Anterior cingulate cortex (tissue), 58 donors: ENCODE measurements around the gene OGDHL.

ENCODE experiments used
- DNase-seq, 58 donors: peaks; one replicate each; lab custom pipeline; 2025; lab: John Stamatoyannopoulos, UW

The OGDHL gene

DNA sequence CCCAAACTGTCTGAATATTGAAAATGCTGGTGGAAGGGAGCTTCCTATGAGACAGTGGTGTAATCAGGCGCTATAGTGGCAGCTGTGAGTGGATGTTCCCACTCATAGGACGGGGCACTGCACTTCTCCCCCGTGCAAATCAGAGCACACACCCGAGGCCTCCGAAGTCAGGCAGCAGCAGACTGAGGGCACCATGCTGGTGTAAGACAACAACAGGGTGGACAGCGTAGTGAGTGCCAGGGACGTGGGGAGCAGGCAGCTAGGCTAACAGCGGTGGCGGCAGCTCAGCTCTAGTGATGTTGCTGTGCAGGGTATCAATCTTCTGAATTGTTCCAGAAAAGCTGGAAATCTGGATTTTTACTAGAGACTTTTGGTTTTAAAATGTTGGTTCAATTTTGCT, 63.4 kb downstream of the OGDHL start:
- no peak for DNase-seq

DNA sequence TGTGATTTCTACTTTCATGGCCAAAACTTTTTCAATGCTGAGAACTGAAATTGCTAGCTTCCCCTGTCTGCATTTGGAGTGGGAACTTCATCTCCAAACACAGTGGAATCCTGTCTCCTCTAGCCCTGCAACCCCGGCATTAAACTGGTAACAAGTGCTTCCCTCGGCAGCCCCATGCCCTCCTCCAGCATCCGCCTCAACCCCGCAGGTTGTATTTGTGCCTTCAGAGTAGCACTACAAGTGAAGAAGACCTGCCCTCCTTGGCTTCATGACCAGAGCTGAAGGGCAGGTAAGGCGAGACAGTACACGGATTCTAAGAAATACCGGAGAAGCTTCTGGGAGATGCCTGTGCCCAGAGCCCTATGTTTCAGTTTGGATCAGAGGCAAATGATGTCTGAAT, 65.8 kb downstream of the OGDHL start:
- DNase-seq: no peak

DNA sequence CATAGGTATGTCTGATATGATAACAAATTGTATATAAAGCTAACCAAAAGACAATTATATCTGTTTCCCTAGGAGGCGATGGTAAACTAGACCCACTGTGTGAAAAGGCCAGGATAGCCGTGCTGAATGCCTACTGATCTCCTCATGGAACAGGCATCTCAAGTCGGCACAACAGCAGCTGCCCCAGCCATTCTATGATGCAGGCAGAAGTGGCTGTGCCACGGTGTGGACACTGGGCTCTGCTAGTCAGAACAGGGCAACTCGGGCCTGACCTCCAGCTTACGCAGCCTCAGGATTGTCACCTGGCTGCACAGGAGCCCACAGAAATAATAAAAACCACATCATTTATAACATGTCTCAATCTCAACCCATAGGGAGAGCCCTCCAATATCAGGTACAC, 67.7 kb downstream of the OGDHL start:
- no peak for DNase-seq

DNA sequence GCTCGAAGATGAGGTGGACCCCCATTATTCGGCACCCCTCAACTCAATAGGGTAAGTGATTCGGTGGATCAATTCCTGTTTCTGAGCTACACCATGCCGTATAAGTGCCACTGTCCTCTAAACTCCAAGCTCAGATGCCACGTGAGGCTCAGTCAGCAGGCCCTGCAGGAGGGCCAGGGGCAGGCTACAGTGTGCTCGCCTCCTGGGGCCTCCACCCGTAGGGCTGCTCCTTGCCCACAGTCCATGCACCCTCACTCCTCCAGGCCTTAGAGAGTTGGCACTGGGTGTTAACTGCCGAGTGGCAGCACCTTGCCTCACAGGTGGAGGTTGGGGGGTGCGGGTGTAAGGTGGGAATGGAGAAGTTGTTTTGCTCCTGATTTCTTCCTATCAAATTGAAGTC, 70.5 kb downstream of the OGDHL start:
- DNase-seq: no peak

GRCh38 chr10:49690698-49691356, 71.3 kb downstream of the OGDHL start:
- no peak for DNase-seq

GRCh38 chr10:49689882-49690510, 72.1 kb downstream of the OGDHL start:
- DNase-seq: no peak

- DNase-seq: no peak
Observed at GRCh38 chr10:49688920-49689319, 73.2 kb downstream of the OGDHL start.

GRCh38 chr10:49688261-49688846, 73.8 kb downstream of the OGDHL start:
- no peak for DNase-seq

DNA sequence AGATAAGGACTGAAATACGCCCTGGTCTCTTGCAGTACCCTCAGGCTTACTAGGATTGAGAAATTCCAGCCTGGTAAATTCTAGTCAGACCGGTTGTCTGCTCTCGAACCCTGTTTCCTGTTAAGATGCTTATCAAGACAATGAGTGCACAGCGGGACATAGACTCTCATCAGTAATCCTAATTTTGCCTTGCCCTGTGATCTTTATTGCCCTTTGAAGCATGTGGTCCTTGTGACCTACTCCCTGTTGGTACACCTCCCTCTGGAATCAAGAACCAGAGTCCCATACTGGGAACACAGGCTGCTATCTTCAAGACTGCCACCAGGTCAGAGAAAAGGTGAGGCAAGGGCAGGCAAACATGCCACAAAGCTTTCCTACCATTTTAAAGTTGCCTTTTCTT, 75.5 kb downstream of the OGDHL start:
- no peak for DNase-seq
